ENCODE data around the gene CBY1. TPM values are rescaled to one million over a fixed set of nuclear protein-coding genes. Genes with fewer than 3 reads are reported as not detected.

Gene CBY1
- total and polyA plus RNA-seq, 9 of the 15 experiments (the other 6 are each of a cell fraction or from before 2014, with no cell fraction given): 5.7 to 19.7 (median 10.8) TPM

DNA sequence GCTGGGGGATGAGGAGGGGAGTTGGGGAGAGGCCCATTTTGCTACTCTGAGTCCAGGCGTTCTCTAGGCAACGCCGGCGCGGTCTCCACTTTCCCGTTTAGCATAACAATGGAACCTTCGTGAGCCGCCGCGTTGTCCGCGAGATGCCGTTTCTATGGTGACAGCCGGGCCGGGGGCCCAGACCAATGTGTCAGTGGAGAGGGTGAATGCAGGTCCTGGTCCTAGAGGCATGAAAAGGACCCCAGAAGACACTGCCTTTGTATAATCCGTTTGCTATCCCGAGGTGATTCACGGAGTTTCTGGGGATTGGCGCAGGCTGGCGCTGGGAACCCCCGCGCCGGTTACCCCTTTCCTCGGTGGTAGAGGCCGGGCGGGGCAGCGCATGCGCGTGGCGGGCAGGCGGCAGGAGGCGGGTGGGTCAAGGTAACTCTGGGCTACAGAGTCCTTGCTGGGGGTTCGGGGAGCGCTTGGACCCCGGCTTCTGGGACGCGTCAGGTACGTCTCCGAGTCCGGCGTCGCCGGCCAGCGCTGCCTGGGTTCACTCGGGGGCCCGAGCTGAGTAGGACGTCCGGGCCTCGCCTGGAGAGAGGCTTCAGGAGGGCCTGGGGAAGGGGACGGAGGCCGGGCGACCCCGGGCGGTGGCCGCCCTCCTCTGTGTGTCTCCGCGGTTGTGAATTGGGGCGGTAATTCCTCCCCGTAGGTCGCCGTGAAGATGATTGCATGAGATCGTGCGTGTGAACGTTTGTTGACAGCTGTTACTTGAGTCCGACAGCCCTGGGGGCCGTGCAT, at the start of gene CBY1, which contains the start of gene FAM227A (continued):
- TF ChIP-seq, protein P1, sequence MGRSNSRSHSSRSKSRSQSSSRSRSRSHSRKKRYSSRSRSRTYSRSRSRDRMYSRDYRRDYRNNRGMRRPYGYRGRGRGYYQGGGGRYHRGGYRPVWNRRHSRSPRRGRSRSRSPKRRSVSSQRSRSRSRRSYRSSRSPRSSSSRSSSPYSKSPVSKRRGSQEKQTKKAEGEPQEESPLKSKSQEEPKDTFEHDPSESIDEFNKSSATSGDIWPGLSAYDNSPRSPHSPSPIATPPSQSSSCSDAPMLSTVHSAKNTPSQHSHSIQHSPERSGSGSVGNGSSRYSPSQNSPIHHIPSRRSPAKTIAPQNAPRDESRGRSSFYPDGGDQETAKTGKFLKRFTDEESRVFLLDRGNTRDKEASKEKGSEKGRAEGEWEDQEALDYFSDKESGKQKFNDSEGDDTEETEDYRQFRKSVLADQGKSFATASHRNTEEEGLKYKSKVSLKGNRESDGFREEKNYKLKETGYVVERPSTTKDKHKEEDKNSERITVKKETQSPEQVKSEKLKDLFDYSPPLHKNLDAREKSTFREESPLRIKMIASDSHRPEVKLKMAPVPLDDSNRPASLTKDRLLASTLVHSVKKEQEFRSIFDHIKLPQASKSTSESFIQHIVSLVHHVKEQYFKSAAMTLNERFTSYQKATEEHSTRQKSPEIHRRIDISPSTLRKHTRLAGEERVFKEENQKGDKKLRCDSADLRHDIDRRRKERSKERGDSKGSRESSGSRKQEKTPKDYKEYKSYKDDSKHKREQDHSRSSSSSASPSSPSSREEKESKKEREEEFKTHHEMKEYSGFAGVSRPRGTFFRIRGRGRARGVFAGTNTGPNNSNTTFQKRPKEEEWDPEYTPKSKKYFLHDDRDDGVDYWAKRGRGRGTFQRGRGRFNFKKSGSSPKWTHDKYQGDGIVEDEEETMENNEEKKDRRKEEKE (IDR thresholded peaks at IDR 0.05; ENCODE audit: borderline replicate concordance in 1 of 2, control insufficient read depth in 1 of 2, low read depth in 2 of 2, low read length in 1 of 2): peak in 1 of 2 experiments; percentile 95; a peak in 2 of 4 replicates
- TF ChIP-seq MAFF (IDR thresholded peaks at IDR 0.05; ENCODE audit: low read length) (peak; percentile 57; the same call in 1 of the 2 replicates), ZNF354B (CRISPR knock-in tag; IDR thresholded peaks at IDR 0.05) (no peak), SAFB2 (IDR thresholded peaks at IDR 0.05; ENCODE audit: borderline replicate concordance, low read depth, low read length, severe bottlenecking) (no peak), TAF1 (IDR thresholded peaks at IDR 0.05; ENCODE audit: control insufficient read depth, extremely low read depth, insufficient read depth, low read length, severe bottlenecking) (peak; percentile 45), RFX1 (IDR thresholded peaks at IDR 0.05) (peak; percentile 97), KLF6 (CRISPR knock-in tag; IDR thresholded peaks at IDR 0.05; ENCODE audit: borderline replicate concordance) (no peak), U2AF1 (optimal IDR thresholded peaks at IDR 0.05; ENCODE audit: low read depth, low read length) (no peak), CREM (IDR thresholded peaks at IDR 0.05; ENCODE audit: low read depth) (0 out of 2 replicates have a peak, but pooled peaks have one; percentile 11), ZC3H11A (IDR thresholded peaks at IDR 0.05; ENCODE audit: low read depth, low read length) (no peak), ZFX (CRISPR knock-in tag; IDR thresholded peaks at IDR 0.05) (peak; percentile 66), MCM2 (IDR thresholded peaks at IDR 0.05; ENCODE audit: low read depth) (no peak), ZNF79 (CRISPR knock-in tag; IDR thresholded peaks at IDR 0.05; ENCODE audit: low read depth) (no peak), TOE1 (IDR thresholded peaks at IDR 0.05; ENCODE audit: borderline replicate concordance) (peak; percentile 69; the same call in 1 of the 2 replicates), TOE1 (CRISPR knock-in tag; IDR thresholded peaks at IDR 0.05; ENCODE audit: borderline replicate concordance, low read depth) (no peak), HIVEP1 (CRISPR knock-in tag; IDR thresholded peaks at IDR 0.05) (no peak), COPS2 (conservative IDR thresholded peaks at IDR 0.05) (no peak), SMARCC2 (IDR thresholded peaks at IDR 0.05; ENCODE audit: low read depth) (no peak), NONO (IDR thresholded peaks at IDR 0.05; ENCODE audit: low read depth in 2 of 2, low read length in 1 of 2) (peak in 1 of 2 experiments; percentile 99; a peak in 2 of 4 replicates), CXXC5 (CRISPR knock-in tag; IDR thresholded peaks at IDR 0.05) (peak; percentile 55), RBFOX2 (IDR thresholded peaks at IDR 0.05; ENCODE audit: low read depth, low read length) (peak; percentile 69)
- TF ChIP-seq, protein P2, sequence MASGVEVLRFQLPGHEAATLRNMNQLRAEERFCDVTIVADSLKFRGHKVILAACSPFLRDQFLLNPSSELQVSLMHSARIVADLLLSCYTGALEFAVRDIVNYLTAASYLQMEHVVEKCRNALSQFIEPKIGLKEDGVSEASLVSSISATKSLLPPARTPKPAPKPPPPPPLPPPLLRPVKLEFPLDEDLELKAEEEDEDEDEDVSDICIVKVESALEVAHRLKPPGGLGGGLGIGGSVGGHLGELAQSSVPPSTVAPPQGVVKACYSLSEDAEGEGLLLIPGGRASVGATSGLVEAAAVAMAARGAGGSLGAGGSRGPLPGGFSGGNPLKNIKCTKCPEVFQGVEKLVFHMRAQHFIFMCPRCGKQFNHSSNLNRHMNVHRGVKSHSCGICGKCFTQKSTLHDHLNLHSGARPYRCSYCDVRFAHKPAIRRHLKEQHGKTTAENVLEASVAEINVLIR (CRISPR knock-in tag; IDR thresholded peaks at IDR 0.05): no peak
- TF ChIP-seq, protein P3, sequence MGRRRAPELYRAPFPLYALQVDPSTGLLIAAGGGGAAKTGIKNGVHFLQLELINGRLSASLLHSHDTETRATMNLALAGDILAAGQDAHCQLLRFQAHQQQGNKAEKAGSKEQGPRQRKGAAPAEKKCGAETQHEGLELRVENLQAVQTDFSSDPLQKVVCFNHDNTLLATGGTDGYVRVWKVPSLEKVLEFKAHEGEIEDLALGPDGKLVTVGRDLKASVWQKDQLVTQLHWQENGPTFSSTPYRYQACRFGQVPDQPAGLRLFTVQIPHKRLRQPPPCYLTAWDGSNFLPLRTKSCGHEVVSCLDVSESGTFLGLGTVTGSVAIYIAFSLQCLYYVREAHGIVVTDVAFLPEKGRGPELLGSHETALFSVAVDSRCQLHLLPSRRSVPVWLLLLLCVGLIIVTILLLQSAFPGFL (CRISPR knock-in tag; IDR thresholded peaks at IDR 0.05): no peak
